ENCODE data around the gene CLSTN1. TPM values are rescaled to one million over a fixed set of nuclear protein-coding genes. Genes with fewer than 3 reads are reported as not detected.
A peak's percentile ranks its signal among the peaks of the same experiment; 100 is the strongest.
"Not testable (repeated sequence)": the region's sequence is repeated elsewhere in the genome, so short reads cannot be mapped to it uniquely, and the experiment has no call there.

Gene CLSTN1
- total RNA-seq, 1 experiment from 2014 or later, result 72.2 TPM

DNA sequence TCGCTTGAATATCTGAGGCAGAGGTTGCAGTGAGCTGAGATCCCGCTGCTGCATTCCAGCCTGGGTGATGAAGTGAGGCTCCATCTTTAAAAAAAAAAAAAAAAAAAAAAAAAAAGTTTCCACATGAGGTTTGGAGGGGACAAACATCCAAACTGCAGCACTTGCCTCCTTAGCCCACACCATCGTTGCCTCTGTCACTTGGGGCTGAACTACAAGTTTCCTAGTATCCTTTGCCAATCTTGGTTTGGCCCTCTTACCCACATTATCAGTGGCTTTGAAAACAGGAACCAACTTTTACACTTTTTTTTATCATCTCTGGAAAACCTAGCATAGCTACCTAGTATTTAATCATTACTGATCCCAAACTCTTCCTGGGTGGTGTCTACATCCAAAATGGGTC lies 59.2 kb downstream of the CLSTN1 start:
- DNase-seq (ENCODE audit: low read depth), result no peak

DNA sequence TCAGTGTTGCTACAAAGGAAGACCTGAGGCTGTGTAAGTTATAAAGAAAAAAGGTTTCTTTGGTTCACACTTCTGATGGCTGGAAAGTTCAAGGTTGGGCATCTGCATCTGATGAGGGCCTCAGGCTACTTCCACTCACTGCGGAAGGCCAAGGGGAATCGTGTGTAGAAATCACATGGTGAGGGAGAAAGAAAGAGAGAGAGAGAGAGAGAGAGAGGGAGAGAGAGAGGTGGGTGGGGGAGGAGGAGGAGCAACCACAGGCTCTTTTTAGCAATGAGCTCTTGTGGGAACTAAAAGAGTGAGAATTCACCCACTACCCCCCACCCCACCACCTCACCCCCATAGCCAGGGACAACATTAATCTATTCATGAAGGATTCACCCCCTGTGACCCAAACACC lies 59.9 kb downstream of the CLSTN1 start:
- no peak for DNase-seq (ENCODE audit: low read depth)

DNA sequence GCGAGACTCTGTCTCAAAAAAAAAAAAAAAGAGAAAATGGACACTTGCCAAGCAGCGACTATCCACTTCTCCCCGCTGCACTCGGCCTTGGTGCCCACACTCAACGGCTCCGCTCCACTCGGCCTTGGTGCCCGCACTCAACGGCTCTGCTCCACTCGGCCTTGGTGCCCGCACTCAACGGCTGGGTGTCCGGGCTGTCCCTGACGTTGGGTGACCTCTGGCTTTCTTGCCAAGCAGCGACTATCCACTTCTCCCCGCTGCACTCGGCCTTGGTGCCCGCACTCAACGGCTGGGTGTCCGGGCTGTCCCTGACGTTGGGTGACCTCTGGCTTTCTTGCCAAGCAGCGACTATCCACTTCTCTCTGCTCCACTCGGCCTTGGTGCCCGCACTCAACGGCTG lies 61.3 kb downstream of the CLSTN1 start:
- DNase-seq (ENCODE audit: low read depth), result not testable (repeated sequence)

DNA sequence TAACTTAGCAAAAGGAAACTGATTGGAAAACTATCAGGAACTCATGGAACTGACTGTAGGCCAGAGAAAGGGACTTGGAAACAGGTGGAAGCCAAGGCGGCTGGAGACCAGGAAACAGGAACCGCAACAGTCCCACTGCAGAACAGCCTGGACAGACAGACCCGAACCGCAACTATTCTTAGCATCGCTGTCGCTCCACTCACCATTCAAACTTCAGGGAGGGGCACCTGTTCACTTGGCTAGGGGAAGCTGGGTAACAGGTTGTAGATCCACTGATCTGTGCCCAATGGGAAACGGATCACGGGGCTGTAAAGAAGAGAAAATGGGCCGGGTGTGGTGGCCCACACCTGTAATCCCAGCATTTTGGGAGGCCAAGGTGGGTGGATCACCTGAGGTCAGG lies 61.9 kb downstream of the CLSTN1 start:
- DNase-seq (ENCODE audit: low read depth), result no peak

DNA sequence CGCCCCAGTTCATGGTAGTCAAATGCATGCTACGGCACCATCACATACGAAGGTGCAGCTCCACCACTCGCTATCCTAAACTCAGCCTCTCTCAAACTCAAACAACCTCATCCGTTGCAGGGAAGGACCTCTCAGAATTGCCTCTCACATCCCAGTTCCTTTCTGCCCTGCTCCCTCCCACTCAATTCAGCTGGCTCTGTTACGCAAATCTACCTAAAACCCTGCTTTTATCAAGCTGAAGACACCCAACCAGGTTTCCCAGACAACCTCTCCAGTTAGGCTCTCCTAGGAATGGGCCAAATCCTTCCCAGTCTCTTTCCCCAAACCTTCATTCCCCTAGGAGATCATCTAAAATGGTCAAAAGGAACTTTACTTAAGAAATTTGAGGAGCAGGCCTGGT lies 62.9 kb downstream of the CLSTN1 start:
- DNase-seq (ENCODE audit: low read depth), result no peak

DNA sequence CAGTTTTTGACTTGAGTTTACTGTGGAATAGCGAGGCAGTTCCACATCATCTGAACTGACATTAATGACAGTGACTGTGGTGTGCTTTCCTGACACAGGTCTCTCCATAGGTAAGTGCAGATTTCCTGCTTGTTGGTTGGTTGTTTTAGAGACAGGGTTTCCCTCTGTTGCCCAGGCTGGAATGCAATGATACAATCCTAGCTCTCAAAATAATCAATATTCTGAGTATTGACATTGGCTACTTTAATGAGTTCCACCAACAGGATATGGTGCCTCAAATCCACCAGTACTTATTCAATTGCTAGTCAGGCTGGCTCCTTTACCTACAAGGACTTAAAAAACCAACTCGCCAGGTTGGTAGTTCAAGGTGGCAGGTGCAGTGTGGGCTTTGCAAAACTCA lies 63.8 kb downstream of the CLSTN1 start:
- no peak for DNase-seq (ENCODE audit: low read depth)

DNA sequence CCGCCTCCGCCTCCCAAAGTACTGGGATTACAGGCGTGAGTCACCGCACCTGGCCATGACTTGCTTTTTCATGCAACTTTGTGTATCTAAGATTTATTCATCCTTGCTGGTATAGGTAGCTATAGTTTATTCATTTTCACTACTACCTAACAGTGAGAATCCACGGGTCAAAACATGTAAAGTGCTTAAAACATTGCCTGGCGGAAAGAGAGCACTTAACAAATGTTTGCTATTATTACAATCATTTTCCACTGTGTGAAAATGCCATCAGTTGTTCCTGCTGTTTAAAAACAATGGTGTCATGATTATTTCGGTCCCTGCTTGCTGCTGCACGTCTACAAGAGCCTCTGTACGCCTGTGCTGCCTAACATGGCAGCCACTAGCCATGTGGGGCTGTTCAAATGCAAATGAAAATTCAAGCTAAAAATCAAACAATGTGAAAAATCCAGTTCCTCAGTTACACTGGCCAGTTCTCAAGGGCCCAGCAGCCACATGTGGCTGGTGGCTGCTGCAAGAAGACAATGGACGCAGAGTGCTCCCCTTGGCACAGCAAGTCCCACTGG lies 65.1 kb downstream of the CLSTN1 start:
- no peak for DNase-seq (ENCODE audit: low read depth)

DNA sequence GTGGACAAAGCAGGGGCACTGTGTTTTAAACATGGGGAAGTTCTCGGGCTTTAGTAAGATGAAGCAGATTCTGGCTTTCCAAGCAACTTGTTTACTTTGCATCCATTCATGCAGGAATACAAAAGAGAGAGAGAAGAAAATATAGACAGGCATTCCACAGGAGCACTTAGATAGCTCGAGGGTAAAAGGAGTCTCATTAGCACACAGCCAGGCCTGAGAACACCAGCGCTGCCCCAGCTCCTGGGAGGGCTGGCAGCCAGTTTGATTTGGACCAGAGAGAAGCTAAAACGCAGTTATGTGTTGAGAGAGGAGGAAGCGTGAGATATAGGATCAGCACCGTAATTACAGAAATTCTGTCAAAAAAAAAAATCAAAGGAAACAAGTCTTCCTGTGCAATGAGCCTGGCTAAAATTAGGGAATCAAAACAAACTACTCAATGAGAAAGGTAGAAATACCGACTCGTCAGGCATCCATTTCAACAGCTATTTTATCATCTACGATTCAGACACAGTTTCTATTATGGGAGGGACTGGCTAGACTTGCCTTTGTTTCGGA lies 68.2 kb downstream of the CLSTN1 start:
- no peak for DNase-seq (ENCODE audit: low read depth)

DNA sequence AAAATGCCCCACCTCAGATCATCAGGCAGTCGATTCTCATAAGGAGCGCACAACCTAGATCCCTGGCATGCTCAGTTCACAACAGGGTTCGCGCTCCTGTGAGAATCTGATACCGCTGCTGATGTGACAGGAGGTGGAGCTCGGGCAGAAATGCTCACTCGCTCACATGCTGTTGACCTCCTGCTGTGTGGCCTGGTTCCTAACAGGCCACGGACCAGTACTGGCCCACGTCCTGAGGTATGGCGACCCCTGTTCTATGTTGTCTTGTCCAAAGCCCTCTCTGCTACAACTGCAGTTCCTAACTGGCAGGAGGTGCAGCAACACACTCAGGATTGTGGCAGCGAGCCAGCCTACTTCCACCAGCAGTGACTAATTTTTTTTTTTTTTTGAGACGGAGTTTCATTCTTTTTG lies 70.6 kb downstream of the CLSTN1 start:
- DNase-seq (ENCODE audit: low read depth), result peak; percentile 70

DNA sequence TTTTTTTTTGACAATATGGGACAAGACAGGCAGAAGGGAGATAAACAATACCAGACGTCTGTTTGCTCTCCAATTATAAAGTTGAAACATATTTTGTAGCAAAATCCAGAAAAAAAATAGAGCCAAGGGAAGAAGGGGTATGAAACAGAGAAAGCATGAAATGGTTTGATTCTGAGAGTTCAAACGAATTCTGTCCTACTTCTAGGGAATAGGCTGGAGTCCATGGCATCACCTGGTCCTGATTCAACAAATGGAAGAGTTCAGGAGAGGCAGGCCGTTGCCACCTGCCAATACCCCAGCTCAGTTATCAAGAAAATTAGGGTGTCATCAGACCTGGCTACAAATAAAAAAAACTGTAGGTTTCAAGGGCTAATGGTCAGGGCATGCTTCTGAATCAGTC lies 71.8 kb downstream of the CLSTN1 start:
- DNase-seq (ENCODE audit: low read depth), result no peak

DNA sequence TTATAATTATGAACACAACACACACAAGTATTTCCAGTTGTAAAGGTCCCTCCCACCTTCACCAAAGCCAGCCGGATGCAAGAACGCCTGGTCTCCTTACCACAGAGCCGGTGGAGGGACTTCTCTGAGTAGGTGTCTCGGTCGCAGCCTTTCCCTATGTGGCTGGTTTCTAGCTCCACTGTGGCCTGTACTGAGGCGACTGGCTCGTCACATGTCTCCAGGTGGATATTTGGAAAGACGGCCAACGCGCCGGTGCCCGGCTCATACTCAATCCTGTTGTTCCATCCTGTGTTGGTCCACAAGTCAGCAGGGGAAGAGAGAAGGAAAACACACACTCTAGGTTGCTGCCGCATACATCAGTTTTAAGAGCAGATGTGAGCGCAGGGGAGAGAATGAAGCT lies 74.4 kb downstream of the CLSTN1 start:
- DNase-seq (ENCODE audit: low read depth), result no peak

DNA sequence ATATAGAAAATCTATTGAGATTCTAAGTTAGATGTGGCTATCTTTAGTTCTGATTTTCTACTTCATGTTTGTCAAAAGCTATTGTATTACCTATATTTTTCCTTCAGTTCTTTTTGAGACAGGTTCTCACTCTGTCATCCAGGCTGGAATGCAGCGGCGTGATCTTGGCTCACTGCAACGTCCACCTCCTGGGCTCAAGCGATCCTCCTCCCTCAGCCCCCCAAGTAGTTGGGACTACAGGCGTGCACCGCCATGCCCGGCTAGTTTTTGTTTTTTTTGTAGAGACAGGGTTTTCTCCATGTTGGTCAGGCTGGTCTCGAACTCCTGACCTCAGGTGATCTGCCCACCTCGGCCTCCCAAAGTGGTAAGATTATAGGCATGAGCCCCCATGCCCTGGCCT lies 75.4 kb downstream of the CLSTN1 start:
- DNase-seq (ENCODE audit: low read depth), result not testable (repeated sequence)

DNA sequence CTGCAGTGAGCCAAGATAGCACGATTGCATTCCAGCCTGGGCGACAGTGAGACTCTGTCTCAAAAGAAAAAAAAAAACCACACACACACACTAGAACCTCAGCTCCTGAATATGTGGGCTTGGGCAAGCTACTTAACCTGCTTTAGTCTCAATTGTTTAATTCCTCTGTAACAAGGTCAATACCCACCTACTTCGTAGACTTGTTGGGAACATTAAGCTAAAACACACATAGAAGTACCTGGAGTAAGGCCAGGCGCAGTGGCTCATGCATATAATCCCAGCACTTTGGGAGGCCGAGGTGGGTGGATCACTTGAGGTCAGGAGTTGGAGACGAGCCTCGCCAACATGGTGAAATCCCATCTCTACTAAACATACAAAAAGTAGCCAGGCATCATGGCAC lies 77.1 kb downstream of the CLSTN1 start:
- DNase-seq (ENCODE audit: low read depth), result no peak

DNA sequence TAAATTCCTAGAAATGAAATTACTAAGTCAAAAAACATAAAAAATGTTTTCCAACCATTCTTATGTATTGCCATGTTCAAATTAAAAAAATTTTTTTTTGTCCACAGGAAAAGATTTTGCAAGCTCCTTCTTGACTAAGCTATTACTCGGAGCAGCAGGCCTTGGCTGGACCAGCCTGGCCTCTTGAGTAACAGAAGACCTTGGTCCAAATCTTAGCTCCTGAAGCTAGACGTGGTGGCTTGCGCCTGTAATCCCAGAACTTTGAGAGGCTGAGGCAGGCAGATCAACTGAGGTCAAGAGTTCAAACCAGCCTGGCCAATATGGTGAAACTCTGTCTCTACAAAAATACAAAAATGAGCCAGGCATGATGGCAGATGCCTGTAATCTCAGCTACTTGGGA lies 77.6 kb downstream of the CLSTN1 start:
- DNase-seq (ENCODE audit: low read depth), result no peak

DNA sequence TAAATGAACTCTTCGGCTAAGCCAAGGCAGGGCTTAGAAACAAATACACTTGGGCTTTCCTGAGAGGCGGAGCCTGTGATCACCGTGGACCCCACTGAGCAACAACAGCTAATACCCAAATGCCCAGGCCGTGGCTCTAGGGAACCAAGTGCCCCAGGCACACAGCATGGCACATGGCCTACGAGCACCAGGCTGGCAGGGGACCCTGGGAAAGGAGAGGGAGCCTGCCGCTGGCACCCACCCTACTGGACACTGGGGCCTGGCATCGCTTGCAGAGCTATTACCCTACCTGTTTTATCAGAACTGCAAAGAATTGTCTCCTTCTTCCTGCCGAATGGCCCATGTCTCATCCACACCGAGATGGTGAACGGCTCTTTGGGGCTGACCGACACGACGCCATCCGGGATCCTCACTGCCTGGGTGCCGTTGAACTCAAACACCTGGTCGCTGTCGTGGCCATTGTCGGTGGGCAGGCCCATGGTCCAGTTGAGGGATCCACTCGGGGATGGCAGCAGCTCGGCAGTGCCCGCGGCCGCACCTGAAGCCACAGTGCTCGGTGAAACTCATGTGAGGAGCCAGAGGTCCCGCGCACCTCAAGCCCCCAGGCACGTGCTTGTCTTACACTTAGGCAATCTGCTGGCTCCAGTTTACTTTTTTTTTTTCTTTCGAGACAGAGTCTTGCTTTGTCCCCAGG lies 79.5 kb downstream of the CLSTN1 start:
- DNase-seq (ENCODE audit: low read depth), result no peak

DNA sequence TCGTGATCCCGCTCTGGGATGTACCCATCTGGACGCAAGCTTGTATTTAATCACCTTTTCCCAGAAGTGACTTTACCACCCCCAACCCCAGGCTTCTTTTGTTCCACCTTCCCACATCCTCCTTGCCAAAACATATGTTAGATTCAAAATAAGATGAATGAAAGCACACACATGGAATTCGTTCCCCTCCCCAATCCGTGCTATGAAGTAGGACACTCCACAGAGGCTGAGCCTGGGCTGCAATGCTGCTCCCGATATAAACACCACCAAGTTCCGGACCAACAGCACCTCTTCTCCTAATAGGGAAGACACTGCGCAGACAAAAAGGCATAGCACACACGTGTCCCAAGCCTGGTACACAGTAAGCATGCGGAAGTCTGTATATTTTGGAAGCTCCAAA lies 86.1 kb downstream of the CLSTN1 start:
- DNase-seq (ENCODE audit: low read depth), result no peak

DNA sequence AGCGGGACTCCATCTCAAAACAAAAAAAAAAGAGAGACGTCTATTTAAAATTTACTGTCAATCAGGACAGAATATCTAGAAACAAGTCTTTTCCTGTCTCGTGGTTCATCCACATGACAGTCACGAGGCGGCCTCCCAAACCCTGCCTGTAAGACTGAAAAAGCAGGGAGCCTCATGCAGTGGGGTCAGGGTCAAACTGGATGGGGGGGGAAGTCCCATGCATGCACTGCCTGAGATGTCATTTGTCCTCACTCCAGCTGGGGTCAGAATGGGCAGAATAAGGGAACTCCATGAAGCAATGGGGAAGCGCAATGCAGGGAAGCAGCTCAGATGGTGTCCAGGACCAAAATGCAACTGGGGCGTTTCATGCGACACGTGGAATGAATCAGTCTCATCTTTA lies 86.7 kb downstream of the CLSTN1 start:
- DNase-seq (ENCODE audit: low read depth), result no peak

DNA sequence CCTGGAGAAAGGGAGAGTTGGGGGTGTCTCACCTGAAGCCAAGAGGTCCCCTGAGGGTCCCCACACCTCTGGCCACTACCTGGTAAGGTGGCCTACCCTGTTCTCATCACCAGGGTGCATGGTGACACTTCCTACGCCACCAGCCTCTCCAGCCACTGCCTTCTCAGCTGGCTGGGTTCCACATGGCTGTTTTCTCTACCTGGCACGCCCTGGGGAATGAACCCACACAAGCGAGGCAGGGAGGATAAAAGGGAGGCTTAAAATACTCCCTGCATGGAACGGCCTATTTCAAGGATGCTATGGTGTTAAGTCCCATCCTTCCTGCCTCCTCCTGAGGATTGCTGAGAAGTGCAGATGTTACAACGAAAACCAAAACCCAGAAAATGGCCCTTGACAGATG lies 87.5 kb downstream of the CLSTN1 start:
- no peak for DNase-seq (ENCODE audit: low read depth)

DNA sequence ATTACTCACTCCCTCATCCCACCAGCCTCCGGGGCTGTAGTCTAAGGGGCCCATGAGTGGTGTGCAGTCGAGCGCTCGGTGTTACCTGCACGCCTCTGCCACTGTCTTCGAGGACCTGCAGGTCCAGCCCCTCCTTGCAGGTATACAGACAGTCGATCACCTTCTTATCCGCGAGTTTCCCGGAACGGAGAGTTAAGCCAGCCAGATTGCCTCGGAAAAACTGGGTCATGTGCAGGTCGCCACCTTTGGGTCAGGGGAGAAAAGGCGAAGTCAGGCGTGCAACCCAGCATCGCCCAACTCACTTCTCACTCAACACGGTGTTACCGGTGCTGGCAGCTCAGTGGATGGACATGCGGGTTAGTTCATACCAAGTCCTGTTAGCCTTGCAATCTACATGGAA lies 88.0 kb downstream of the CLSTN1 start:
- DNase-seq (ENCODE audit: low read depth), result no peak

DNA sequence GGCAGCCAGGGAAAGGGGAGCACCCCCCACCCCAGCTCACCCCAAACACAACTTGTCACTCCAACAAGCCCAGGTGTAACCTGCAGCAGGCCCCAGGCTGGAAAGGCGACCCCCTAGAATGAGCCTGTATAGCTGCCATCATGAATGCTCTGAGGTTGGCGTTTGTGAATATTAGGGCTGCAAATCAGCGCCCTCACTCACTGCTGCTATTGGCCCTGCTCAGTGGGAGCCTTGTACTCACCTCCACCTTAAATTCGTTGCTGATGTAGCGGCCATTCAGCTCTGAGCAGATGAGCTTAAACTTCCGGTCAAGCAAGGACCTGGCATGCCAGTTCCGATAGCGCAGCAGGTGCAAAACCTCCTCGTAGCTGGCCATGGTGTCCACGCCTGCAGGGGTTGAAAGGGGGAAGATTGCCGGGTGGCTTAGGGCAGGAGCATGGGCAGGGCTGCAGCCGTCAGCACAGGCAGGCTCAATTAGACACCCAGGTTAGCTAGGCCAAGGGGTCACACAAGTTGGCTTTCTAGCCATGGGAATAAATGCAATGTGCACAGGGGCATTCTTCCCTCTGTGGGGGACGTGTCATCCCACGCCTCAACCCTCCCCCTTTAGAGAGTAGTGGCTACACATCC lies 90.5 kb downstream of the CLSTN1 start:
- DNase-seq (ENCODE audit: low read depth), result no peak

DNA sequence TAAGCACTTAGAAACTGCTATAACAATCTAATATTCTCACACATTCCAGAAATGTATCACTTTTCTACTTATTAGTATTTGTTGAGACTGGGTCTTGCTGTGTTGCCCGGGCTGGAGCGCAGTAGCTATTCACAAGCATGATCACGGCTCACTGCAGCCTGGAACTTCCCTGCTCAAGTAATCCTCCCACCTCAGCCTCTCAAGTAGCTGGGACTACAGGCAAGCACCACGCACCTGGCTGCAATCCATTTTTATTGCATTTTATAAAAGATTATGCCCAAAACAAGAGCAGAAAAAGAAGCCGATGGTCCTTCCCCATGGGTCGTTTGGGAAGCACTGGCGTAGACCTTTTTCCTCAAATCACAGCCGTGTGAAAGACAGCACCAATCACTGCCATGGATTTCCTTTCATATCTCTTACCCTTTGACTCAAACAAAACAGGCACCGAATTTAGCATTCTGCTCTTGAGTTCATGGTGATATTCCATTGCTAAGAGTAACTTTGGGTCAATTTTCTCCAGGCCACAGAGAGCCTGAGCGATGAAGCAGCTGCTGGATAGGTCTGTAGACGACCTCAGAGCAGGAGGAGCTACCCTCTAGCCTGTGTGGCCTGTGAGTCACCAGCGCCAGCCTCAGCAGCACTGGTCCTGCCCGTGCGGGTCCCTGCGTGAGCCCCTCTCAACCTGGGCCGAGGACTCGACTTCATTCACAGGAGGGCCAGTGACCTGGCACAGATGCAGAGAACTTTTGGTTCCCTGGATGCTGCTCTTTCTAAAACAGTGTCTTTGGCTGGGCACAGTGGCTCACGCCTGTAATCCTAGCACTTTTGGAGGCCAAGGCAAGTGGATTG lies 91.4 kb downstream of the CLSTN1 start:
- no peak for DNase-seq (ENCODE audit: low read depth)

DNA sequence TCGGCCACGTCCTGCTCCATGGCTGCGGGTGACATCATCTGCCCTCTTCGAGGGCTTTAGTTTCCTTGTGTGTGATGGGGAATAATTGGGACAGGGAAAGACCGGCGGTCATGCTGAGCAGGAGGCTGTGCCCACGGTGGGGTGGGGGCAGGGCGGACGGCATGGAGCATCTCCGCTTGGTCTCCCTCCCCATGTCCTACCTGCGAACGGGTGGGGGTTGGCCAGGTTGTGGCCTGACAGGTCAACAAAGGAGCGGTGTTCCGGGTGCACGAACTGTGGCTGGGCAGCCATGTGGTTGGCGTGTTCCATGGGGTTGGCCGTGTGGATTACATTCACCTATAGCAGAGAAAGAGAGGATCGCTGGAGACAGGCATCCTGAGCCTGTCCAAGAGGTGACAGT lies 92.2 kb downstream of the CLSTN1 start:
- DNase-seq (ENCODE audit: low read depth), result no peak

All from HT1080 (cell line).